Liver (tissue), 9 donors: ENCODE results near the gene LRMDA. TPM values are rescaled to one million over a fixed set of nuclear protein-coding genes. Genes with fewer than 3 reads are reported as not detected.

Experiments used
- DNase-seq: peaks from one replicate; pipeline ENCODE4 v3.0.0-alpha.2; 2017; ENCODE audit warnings: low spot score
- H3K27ac ChIP-seq, 2 donors: one replicate each; pipeline ENCODE4 v1.7.0; 2013; ENCODE audit warnings: inconsistent platforms in 2 of 2, low read length in 2 of 2, control low read depth in 1 of 2, low read depth in 1 of 2, mild to moderate bottlenecking in 1 of 2
- H3K27me3 ChIP-seq, 4 donors: one replicate each; pipeline versions ENCODE4 v1.6.1 to v1.7.0; 2013; ENCODE audit warnings: low read length in 3 of 4, inconsistent platforms in 1 of 4, mild to moderate bottlenecking in 1 of 4, moderate library complexity in 1 of 4; ENCODE audit not compliant: control insufficient read depth in 4 of 4, insufficient read depth in 4 of 4
- H3K36me3 ChIP-seq, 4 donors: one replicate each; pipeline versions ENCODE4 v1.6.1 to v1.7.0; 2013; ENCODE audit warnings: low read length in 3 of 4, mild to moderate bottlenecking in 3 of 4, low read depth in 1 of 4, moderate library complexity in 1 of 4; ENCODE audit not compliant: control insufficient read depth in 4 of 4, insufficient read depth in 3 of 4
- H3K4me1 ChIP-seq, 4 donors: one replicate each; pipeline versions ENCODE4 v1.6.1 to v1.7.0; 2013; ENCODE audit warnings: low read length in 3 of 4, mild to moderate bottlenecking in 3 of 4, moderate library complexity in 1 of 4; ENCODE audit not compliant: control insufficient read depth in 4 of 4, insufficient read depth in 4 of 4
- H3K4me3 ChIP-seq, 3 donors: one replicate each; pipeline versions ENCODE4 v1.6.1 to v1.7.0; 2013; ENCODE audit warnings: low read length in 3 of 3, control low read depth in 1 of 3, low read depth in 1 of 3, mild to moderate bottlenecking in 1 of 3
- H3K9ac ChIP-seq, 2 donors: one replicate each; pipeline ENCODE4 v1.7.0; 2013; ENCODE audit warnings: low read length in 2 of 2, mild to moderate bottlenecking in 2 of 2, moderate library complexity in 2 of 2, control low read depth in 1 of 2, low read depth in 1 of 2
- H3K9me3 ChIP-seq, 4 donors: one replicate each; pipeline versions ENCODE4 v1.6.1 to v1.7.0; 2013; ENCODE audit warnings: low read length in 3 of 4; ENCODE audit not compliant: control insufficient read depth in 4 of 4
- ATF3 ChIP-seq: IDR thresholded peaks from 2 replicates; pipeline ENCODE4 v1.6.1; 2016; ENCODE audit warnings: antibody characterized with exemption
- CTCF ChIP-seq: fragments of 150-350 bp; IDR thresholded peaks from 2 replicates; pipeline ENCODE4 v1.5.1; 2017; ENCODE audit warnings: improper control_type of control experiment, low read depth, low read length; ENCODE audit not compliant: missing input control
- EGR1 ChIP-seq, 2 donors: IDR thresholded peaks; 2 replicates each; pipeline ENCODE4 v1.6.1; 2016 to 2018; ENCODE audit warnings: antibody characterized with exemption in 2 of 2, low read depth in 2 of 2
- FOXA1 ChIP-seq: IDR thresholded peaks from 2 replicates; pipeline ENCODE4 v1.6.1; 2016; ENCODE audit warnings: antibody characterized with exemption
- FOXA2 ChIP-seq: IDR thresholded peaks from 2 replicates; pipeline ENCODE4 v1.6.1; 2016; ENCODE audit warnings: antibody characterized with exemption
- GABPA ChIP-seq, 2 donors: IDR thresholded peaks in 1 of 2; conservative IDR thresholded peaks in 1 of 2; 2 replicates each; pipeline ENCODE4 v1.6.1; 2016; ENCODE audit warnings: antibody characterized with exemption in 2 of 2, mild to moderate bottlenecking in 1 of 2, moderate library complexity in 1 of 2
- HNF4A ChIP-seq, 2 donors: conservative IDR thresholded peaks; 2 replicates each; pipeline ENCODE4 v1.6.1; 2016; ENCODE audit warnings: antibody characterized with exemption in 2 of 2, mild to moderate bottlenecking in 2 of 2
- HNF4G ChIP-seq: IDR thresholded peaks from 2 replicates; pipeline ENCODE4 v1.6.1; 2016; ENCODE audit warnings: antibody characterized with exemption
- JUND ChIP-seq, 2 donors: IDR thresholded peaks; 2 replicates each; pipeline ENCODE4 v1.6.1; 2016; ENCODE audit warnings: antibody characterized with exemption in 2 of 2
- MAX ChIP-seq: IDR thresholded peaks from 2 replicates; pipeline ENCODE4 v1.6.1; 2016; ENCODE audit warnings: antibody characterized with exemption
- RAD21 ChIP-seq, 2 donors: IDR thresholded peaks; 2 replicates each; pipeline ENCODE4 v1.6.1; 2016; ENCODE audit warnings: antibody characterized with exemption in 2 of 2, mild to moderate bottlenecking in 2 of 2
- RXRA ChIP-seq, 2 donors: IDR thresholded peaks; 2 replicates each; pipeline ENCODE4 v1.6.1; 2017 to 2018; ENCODE audit warnings: antibody characterized with exemption in 2 of 2, mild to moderate bottlenecking in 1 of 2
- SP1 ChIP-seq: IDR thresholded peaks from 2 replicates; pipeline ENCODE4 v1.6.1; 2018; ENCODE audit warnings: antibody characterized with exemption, mild to moderate bottlenecking
- YY1 ChIP-seq: IDR thresholded peaks from 2 replicates; pipeline ENCODE4 v1.6.1; 2016; ENCODE audit warnings: antibody characterized with exemption, mild to moderate bottlenecking
- ZBTB33 ChIP-seq: IDR thresholded peaks from 2 replicates; pipeline ENCODE4 v1.6.1; 2016; ENCODE audit warnings: antibody characterized with exemption
- polyA plus RNA-seq, 2 donors: library from polyadenylated mRNA; stranded (reverse) in 1 of 2; unstranded in 1 of 2; fragments of 200-250 nt in 1 of 2; fragments of >200 nt in 1 of 2; fragmentation: Nextera tagmentation in 1 of 2; extraction: Ambion mirVana in 1 of 2; gene quantifications; one replicate each; pipeline versions ENCODE4 v1.2.1 to v1.2.3, GENCODE V29; 2013 to 2015
- total RNA-seq, 2 donors: library from RNA; depleted of rRNA; stranded (reverse); fragments of >200 nt; gene quantifications; one replicate each; pipeline ENCODE4 v1.2.3, GENCODE V29; 2014
- TF ChIP-seq, protein P1 (sequence below): IDR thresholded peaks from 2 replicates; pipeline ENCODE4 v1.6.1; 2016; ENCODE audit warnings: antibody characterized with exemption, mild to moderate bottlenecking
- donor health status: healthy.
- donor health status: healthy.
- donor health status: healthy.
- donor health status: healthy.
- donor health status: healthy.

The LRMDA gene
- total and polyA plus RNA-seq, 4 donors = 7.9 to 15.8 (median 11.3) TPM

- H3K27ac ChIP-seq = no peak overlapping the region
- peaks cover 0 to 2% (median 0%) of the 10 kb centered on the region in 4 donors for H3K36me3 ChIP-seq
- H3K27me3 ChIP-seq = no peaks in the 10 kb centered on the region
- no peak for DNase-seq
- peaks cover 0 to 5% (median 1%) of the 10 kb centered on the region in 4 donors for H3K4me1 ChIP-seq
- TF ChIP-seq ZBTB33 (no peak), HNF4G (no peak), CTCF (no peak), EGR1 (IDR thresholded peaks at IDR 0.05; ENCODE audit: low read depth in 2 of 2) (no peak), JUND (IDR thresholded peaks at IDR 0.05) (no peak), RXRA (IDR thresholded peaks at IDR 0.05) (no peak), ATF3 (no peak), SP1 (no peak), FOXA2 (no peak), MAX (no peak), GABPA (IDR thresholded peaks at IDR 0.05 in 1 of 2, conservative IDR thresholded peaks at IDR 0.05 in 1 of 2) (no peak), RAD21 (IDR thresholded peaks at IDR 0.05) (no peak), YY1 (no peak), FOXA1 (no peak), HNF4A (conservative IDR thresholded peaks at IDR 0.05) (no peak)
- TF ChIP-seq, protein P1, sequence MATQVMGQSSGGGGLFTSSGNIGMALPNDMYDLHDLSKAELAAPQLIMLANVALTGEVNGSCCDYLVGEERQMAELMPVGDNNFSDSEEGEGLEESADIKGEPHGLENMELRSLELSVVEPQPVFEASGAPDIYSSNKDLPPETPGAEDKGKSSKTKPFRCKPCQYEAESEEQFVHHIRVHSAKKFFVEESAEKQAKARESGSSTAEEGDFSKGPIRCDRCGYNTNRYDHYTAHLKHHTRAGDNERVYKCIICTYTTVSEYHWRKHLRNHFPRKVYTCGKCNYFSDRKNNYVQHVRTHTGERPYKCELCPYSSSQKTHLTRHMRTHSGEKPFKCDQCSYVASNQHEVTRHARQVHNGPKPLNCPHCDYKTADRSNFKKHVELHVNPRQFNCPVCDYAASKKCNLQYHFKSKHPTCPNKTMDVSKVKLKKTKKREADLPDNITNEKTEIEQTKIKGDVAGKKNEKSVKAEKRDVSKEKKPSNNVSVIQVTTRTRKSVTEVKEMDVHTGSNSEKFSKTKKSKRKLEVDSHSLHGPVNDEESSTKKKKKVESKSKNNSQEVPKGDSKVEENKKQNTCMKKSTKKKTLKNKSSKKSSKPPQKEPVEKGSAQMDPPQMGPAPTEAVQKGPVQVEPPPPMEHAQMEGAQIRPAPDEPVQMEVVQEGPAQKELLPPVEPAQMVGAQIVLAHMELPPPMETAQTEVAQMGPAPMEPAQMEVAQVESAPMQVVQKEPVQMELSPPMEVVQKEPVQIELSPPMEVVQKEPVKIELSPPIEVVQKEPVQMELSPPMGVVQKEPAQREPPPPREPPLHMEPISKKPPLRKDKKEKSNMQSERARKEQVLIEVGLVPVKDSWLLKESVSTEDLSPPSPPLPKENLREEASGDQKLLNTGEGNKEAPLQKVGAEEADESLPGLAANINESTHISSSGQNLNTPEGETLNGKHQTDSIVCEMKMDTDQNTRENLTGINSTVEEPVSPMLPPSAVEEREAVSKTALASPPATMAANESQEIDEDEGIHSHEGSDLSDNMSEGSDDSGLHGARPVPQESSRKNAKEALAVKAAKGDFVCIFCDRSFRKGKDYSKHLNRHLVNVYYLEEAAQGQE = no peak
- no peak overlapping the region for H3K9ac ChIP-seq
- no peaks in the 10 kb centered on the region for H3K9me3 ChIP-seq
- H3K4me3 ChIP-seq = no peak overlapping the region
Observed at GRCh38 chr10:75864717-75865116, 433.3 kb downstream of the LRMDA start.
